ENCODE data around the gene ACP2.

DNA sequence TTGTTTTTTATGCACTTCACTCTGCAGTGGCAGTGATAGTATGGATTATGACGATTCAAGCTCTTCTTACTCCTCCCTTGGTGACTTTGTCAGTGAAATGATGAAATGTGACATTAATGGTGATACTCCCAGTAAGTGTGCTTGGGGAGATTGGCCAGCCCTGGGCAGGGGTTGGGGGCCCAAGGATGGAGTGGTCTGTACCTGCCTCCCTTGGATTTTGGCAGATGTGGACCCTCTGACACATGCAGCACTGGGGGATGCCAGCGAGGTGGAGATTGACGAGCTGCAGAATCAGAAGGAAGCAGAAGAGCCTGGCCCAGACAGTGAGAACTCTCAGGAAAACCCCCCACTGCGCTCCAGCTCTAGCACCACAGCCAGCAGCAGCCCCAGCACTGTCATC, 35.5 kb upstream of the ACP2 start:
- TF ChIP-seq CTCF (IDR thresholded peaks at IDR 0.05; ENCODE audit: low read length) (no peak), EZH2 (optimal IDR thresholded peaks at IDR 0.05; ENCODE audit: low read depth, low read length) (no peak)
